Measurements from ENCODE around the gene PIAS2.
"Not testable (repeated sequence)": the region's sequence is repeated elsewhere in the genome, so short reads cannot be mapped to it uniquely, and the experiment has no call there.

DNA sequence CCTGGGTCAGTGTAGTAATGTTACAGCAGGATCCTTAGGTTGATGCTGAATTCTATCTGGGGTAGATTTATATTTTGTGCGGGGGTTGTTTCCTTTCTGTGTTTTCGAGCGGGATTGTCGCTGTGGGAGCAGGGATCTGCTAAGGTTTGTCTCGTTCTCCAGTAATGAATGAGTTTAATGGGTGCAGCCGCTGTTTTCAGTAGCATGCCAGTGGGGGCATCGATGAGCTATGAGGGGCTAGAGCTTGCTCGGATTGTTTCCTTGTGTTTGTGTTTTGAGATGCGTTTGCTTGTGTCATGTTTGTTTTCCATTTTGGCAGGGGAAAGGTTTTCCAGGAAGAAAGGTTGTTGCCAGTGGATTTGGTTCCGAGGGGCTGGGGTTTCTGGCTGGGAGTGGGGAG lies 49.0 kb upstream of the PIAS2 start:
- not testable (repeated sequence) for TF ChIP-seq EZH2 (IDR thresholded peaks at IDR 0.05; ENCODE audit: borderline replicate concordance); EZH2phosphoT487 (IDR thresholded peaks at IDR 0.05; ENCODE audit: low read depth, severe bottlenecking, unreplicated experiment)
- TF ChIP-seq, protein P1, sequence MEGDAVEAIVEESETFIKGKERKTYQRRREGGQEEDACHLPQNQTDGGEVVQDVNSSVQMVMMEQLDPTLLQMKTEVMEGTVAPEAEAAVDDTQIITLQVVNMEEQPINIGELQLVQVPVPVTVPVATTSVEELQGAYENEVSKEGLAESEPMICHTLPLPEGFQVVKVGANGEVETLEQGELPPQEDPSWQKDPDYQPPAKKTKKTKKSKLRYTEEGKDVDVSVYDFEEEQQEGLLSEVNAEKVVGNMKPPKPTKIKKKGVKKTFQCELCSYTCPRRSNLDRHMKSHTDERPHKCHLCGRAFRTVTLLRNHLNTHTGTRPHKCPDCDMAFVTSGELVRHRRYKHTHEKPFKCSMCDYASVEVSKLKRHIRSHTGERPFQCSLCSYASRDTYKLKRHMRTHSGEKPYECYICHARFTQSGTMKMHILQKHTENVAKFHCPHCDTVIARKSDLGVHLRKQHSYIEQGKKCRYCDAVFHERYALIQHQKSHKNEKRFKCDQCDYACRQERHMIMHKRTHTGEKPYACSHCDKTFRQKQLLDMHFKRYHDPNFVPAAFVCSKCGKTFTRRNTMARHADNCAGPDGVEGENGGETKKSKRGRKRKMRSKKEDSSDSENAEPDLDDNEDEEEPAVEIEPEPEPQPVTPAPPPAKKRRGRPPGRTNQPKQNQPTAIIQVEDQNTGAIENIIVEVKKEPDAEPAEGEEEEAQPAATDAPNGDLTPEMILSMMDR (IDR thresholded peaks at IDR 0.05; ENCODE audit: poor library complexity), result not testable (repeated sequence)
